ENCODE results near the gene FGF13.

Gene FGF13

GRCh38 chrX:138664016-138664415 is 47.5 kb downstream of the FGF13 start:
- DNase-seq (ENCODE audit: low spot score), result no peak

GRCh38 chrX:138651494-138651893 is 60.0 kb downstream of the FGF13 start:
- no peak for DNase-seq (ENCODE audit: low spot score)

DNA sequence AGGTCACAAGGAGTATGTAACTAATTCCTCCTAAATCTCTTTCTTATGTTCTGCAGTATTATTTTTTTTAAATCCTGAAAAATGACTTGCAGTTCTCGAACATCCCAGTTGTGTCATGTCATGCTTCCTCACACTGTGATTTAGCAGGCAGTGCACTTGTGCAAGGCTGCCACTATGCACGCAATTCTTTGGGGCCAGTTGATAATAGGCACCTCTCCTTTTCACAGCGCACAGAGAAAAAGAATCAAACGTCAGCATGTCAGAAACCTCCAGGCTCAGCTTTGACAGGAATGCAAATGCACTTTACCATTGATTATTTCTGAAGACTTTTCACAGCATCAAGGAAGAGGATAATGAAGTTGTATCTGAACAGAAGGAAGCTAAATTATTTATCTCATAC is 62.9 kb downstream of the FGF13 start:
- DNase-seq (ENCODE audit: low spot score), result no peak

DNA sequence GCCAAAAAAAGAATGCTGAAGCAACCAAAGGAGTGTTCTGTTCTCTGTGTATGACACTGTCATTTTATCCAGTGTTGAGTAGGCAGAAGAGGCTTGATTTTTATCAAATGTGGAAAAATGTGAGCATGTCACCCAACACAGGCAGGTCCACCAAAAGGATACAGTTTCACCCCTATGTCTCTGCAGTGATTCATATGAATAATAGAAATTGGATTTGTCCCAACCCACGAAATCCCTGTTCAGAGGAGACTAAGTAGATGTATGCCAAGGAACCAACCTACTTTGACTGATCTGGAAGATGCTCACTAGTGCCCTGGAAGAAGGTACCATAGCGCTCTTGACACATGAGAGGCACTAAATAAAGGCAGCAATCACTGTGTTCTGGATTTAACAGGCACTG is 72.5 kb downstream of the FGF13 start:
- DNase-seq (ENCODE audit: low spot score), result no peak
